Measurements from ENCODE around the gene MS4A15.

The MS4A15 gene

GRCh38 chr11:60777572-60777971, 20.9 kb downstream of the MS4A15 start:
- DNase-seq (ENCODE audit: low read depth, low spot score), result no peak

GRCh38 chr11:60780065-60780464, 23.4 kb downstream of the MS4A15 start:
- no peak for DNase-seq (ENCODE audit: low read depth, low spot score)

GRCh38 chr11:60780774-60781173, 24.1 kb downstream of the MS4A15 start:
- no peak for DNase-seq (ENCODE audit: low read depth, low spot score)

GRCh38 chr11:60781286-60781980, 24.8 kb downstream of the MS4A15 start:
- no peak for DNase-seq (ENCODE audit: low read depth, low spot score)

- DNase-seq (ENCODE audit: low read depth, low spot score), result no peak
Observed at GRCh38 chr11:60781981-60782316, 25.3 kb downstream of the MS4A15 start.

GRCh38 chr11:60782393-60783140, 25.9 kb downstream of the MS4A15 start:
- no peak for DNase-seq (ENCODE audit: low read depth, low spot score)

GRCh38 chr11:60783141-60783484, 26.4 kb downstream of the MS4A15 start:
- no peak for DNase-seq (ENCODE audit: low read depth, low spot score)

- no peak for DNase-seq (ENCODE audit: low read depth, low spot score)
Observed at GRCh38 chr11:60783911-60784310, 27.2 kb downstream of the MS4A15 start.

- no peak for DNase-seq (ENCODE audit: low read depth, low spot score)
Observed at GRCh38 chr11:60785136-60785535, 28.5 kb downstream of the MS4A15 start, which contains the start of gene MS4A10. Gene MS4A10, plus strand, starts transcription at chr11:60785333. Its CDS starts 5,003 bp downstream, at chr11:60790336.

GRCh38 chr11:60785806-60786361, 29.2 kb downstream of the MS4A15 start:
- DNase-seq (ENCODE audit: low read depth, low spot score), result no peak

- DNase-seq (ENCODE audit: low read depth, low spot score), result peak; percentile 73
Observed at GRCh38 chr11:60786811-60787567, 30.3 kb downstream of the MS4A15 start.

GRCh38 chr11:60788401-60789125, 31.9 kb downstream of the MS4A15 start:
- no peak for DNase-seq (ENCODE audit: low read depth, low spot score)

GRCh38 chr11:60790726-60791125, 34.1 kb downstream of the MS4A15 start:
- DNase-seq (ENCODE audit: low read depth, low spot score), result no peak

- DNase-seq (ENCODE audit: low read depth, low spot score), result no peak
Observed at GRCh38 chr11:60791153-60791933, 34.7 kb downstream of the MS4A15 start.

GRCh38 chr11:60792521-60792920, 35.9 kb downstream of the MS4A15 start:
- DNase-seq (ENCODE audit: low read depth, low spot score), result no peak

- no peak for DNase-seq (ENCODE audit: low read depth, low spot score)
Observed at GRCh38 chr11:60795291-60795690, 38.6 kb downstream of the MS4A15 start.

GRCh38 chr11:60797846-60798630, 41.4 kb downstream of the MS4A15 start:
- no peak for DNase-seq (ENCODE audit: low read depth, low spot score)

GRCh38 chr11:60798631-60799030, 42.0 kb downstream of the MS4A15 start:
- no peak for DNase-seq (ENCODE audit: low read depth, low spot score)

GRCh38 chr11:60801194-60801593, 44.5 kb downstream of the MS4A15 start:
- no peak for DNase-seq (ENCODE audit: low read depth, low spot score)
